HG02588 (cell line): ENCODE results near the gene UCMA.
"Not testable (repeated sequence)": the region's sequence is repeated elsewhere in the genome, so short reads cannot be mapped to it uniquely, and the experiment has no call there.

Experiments
- ATAC-seq: cut with Tn5 transposase; IDR thresholded peaks from one replicate; pipeline ENCODE4 v1.9.1; 2021; ENCODE audit warnings: mild to moderate bottlenecking, moderate library complexity; ENCODE audit not compliant: unreplicated experiment

Gene UCMA

DNA sequence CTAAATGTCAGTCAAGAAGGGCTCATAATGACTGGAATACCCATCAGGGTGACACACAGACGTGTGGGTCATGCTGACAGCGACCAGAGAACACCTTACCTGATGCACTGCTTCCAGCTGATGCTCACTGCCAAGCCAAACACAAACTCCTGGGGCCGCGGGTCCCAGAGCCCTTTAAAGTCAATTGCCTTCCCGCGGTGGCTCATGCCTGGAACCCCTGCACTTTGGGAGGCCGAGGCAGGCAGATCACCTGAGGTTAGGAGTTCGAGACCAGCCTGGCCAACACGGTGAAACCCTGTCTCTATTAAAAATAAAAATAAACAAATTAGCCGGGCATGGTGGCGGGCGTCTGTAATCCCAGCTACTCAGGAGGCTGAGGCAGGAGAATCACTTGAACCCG, 562 bp upstream of the UCMA start:
- not testable (repeated sequence) for ATAC-seq

GRCh38 chr10:13233358-13233757, 816 bp downstream of the UCMA start:
- no peak for ATAC-seq

DNA sequence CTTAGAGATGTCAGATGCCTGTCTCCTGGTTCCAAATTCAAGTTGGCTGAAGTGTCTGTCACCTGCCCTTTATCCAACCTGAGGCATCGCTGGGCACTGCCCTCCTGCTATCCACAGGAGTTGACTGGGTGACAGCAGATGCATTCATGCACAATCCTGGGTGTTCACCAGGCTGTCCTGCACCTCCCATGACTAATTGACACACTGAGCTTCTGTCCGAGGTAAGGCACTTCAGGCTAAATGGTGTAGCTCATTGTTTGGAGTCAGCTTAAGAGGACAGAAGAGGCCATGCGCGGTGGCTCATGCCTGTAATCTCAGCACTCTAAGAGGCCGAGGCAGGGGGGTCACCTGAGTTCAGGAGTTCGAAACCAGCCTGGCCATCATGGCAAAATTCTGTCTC, 2.4 kb downstream of the UCMA start:
- no peak for ATAC-seq

GRCh38 chr10:13231190-13231589, 3.0 kb downstream of the UCMA start:
- ATAC-seq, result no peak

- no peak for ATAC-seq
Measured at GRCh38 chr10:13227031-13227430, 7.1 kb downstream of the UCMA start.

DNA sequence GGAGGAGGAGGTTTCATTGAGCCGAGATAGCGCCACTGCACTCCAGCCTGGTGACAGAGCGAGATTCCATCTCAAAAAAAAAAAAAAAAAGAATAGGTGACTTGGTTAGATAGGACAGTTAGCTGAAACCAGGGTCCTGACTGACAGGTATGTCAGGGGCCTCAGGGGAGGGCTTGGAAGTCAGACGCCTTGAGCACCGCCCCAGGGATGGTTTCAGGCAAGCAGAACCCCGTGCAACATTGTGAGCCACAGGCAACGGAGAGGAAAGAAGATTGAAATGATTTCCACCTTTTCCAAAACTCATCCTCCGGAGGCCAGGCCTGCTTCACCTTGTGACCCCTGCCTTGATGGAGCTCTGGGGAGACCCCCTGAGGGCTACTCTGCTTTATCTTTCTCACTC, 8.6 kb downstream of the UCMA start:
- no peak for ATAC-seq

DNA sequence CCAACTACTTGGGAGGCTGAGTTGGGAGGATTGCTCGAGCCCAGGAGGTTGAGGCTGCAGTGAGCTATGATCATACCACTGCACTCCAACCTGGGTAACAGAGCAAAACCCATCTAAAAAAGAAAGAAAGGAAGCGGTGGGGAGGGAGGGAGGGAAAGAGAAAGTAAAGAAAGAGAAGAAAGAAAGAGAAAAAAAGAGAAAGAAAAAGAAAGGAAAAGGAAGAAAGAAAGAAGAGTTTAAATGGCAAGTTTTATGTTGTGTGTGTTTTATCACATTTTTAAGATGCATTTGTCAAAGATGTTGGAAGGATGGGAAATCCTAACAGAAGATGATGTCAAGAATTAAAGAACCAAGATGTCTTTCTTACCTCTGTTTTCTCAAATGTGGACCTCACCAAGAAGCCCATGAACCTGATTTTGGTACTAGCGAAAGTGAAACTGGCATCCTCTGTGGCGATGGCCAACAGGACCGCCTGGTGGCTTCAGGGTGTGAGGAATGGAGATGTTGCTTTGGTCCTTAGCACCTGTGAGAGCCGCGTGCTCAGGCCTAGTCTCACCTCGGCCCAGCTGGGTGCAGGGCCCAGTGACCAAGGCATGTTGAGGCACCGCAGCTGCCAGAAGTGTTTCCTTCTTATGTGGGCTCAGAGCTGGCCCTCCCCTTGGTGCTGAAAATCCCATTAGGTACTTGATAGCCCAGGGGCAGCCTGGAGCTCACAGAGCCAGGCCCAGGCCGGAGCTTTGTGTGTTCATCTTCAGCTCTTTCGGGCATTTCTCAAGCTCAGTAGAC, 9.8 kb downstream of the UCMA start:
- no peak for ATAC-seq

- ATAC-seq, result no peak
Measured at GRCh38 chr10:13223241-13223640, 10.9 kb downstream of the UCMA start.

- ATAC-seq, result no peak
Measured at GRCh38 chr10:13222566-13222965, 11.6 kb downstream of the UCMA start.

DNA sequence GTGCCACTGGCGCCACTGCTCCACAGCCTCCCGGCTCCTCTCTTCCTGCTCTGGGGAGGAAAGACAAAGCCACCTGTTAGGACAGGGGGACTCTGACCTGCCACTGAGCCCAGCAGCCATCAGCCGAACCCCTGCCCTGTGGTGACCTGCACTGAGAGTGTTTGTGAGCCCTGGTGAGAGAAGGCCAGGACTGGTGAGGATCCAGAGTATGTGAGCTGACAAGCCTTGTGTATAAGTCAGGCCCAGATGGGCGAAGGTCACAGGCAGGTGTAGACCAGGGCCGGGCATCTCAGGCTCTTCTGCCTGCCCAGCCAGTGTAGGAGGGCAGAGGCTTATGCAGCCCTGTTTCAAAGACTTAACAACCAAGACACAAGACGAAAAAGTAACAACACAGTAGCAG, 12.0 kb downstream of the UCMA start:
- ATAC-seq, result no peak

DNA sequence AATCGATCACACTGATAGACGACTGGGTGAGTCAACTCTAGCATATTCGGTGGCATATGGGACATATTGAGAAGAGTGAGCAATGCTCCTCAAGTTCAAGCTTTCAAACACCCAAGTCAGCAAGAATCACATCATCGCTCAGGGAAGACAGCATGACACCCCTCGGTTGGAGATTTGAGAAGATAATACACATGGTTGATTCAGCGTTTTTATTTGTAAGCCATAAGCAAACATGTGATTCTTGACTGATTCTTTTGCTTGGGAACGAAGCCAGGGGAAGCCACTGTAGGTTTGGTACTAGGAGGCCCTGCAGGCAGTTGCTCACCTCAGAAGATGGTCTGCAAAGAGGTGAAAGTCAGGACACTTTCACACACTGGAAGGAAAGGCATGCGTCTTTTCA, 12.6 kb downstream of the UCMA start:
- ATAC-seq, result no peak

- ATAC-seq, result no peak
Measured at GRCh38 chr10:13219685-13220670, 14.2 kb downstream of the UCMA start.

- ATAC-seq, result no peak
Measured at GRCh38 chr10:13218878-13219277, 15.3 kb downstream of the UCMA start.

GRCh38 chr10:13213163-13213562, 21.0 kb downstream of the UCMA start:
- no peak for ATAC-seq

DNA sequence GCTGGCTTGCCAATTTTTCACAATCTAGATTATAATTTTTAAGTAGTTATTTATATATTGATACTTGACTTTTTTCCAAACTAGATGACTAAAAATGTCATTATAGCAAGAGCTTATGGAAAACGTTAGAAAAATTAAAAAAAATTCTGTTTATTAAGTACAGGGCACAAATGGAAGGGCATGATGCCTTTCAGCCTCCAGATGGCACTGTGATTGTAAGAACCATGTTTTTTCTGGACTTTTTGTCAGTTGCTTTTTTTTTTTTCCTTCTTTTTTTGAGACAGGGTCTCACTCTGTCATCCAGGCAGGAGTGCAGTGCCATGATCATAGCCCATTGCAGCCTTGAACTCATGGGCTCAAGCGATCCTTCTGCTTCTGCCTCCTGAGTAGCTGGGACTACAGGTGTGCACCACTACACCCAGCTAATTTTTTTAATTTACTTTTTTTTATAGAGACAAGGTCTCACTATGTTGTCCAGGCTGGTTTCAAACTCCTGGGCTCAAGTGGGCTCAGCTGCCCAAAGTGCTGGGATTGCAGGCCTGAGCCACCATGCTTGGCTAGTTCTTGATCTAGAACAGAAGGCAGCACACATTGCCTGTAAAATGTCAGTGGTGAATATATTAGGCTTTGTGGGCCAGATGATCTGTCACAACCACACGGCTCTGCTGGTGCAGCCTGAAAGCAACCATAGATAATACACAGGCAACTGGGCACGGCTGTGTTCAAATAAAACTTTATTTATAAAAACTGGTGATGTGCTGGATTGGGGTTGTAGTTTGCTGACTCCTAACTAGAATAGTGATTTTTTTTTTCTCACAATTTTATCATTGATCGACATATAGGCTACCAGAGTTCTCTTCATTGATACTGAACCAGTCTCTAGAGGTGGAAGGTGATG, 27.4 kb downstream of the UCMA start:
- no peak for ATAC-seq

- ATAC-seq, result no peak
Measured at GRCh38 chr10:13206091-13206490, 28.1 kb downstream of the UCMA start.

GRCh38 chr10:13201132-13201531, 33.0 kb downstream of the UCMA start:
- ATAC-seq, result no peak

DNA sequence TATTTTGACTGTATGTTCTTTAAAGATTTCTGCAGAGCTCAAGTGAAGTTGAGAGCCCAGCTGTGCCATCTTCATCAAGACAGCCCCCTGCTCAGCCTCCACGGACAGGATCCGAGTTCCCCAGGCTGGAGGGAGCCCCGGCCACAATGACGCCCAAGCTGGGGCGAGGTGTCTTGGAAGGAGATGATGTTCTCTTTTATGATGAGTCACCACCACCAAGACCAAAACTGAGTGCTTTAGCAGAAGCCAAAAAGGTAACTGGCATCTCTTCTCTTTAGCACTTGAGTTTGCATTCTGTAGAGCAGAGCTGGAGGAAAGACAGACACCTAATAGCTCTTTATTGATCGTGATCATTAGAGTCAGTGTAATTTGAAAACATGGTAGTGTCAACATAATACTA, 39.2 kb downstream of the UCMA start:
- ATAC-seq, result no peak

DNA sequence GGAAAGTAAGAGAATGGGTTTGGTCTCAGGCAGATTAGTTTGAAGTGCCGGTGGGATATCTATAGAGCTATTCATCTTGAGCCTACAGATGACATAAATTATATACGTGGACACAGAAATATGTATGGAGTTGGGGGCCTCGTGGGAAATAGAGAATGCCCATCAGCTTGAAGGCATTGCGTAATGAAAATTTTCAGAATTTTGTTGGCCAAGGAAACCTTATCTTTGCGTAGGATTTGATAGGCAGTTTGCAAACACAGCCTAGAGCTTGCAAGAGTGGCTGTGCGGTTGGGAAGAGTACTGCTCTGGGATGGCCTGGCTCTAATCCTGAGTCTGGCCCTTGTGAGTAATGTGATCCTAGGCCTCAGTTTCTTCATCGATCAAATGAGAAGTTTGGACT, 40.5 kb downstream of the UCMA start:
- ATAC-seq, result no peak

GRCh38 chr10:13191362-13191761, 42.8 kb downstream of the UCMA start:
- no peak for ATAC-seq

- no peak for ATAC-seq
Measured at GRCh38 chr10:13190816-13191215, 43.4 kb downstream of the UCMA start.
